ENCODE data around the gene FBLN1.

- TF ChIP-seq POLR2A (IDR thresholded peaks at IDR 0.05) (no peak), CTCF (IDR thresholded peaks at IDR 0.05) (no peak), EP300 (IDR thresholded peaks at IDR 0.05; ENCODE audit: low read depth) (no peak), POLR2AphosphoS5 (IDR thresholded peaks at IDR 0.05) (no peak)
Measured at GRCh38 chr22:45554861-45555260, 52.2 kb downstream of the FBLN1 start.

All from transverse colon (tissue), 4 donors.